Transverse colon (tissue), 4 donors: Measurements from ENCODE around the gene G3BP2. TPM values are rescaled to one million over a fixed set of nuclear protein-coding genes. Genes with fewer than 3 reads are reported as not detected.
"Not testable (repeated sequence)": the region's sequence is repeated elsewhere in the genome, so short reads cannot be mapped to it uniquely, and the experiment has no call there.

Experiments used
- DNase-seq: peaks from one replicate; pipeline ENCODE4 v3.0.0-alpha.2; 2019
- H3K27ac ChIP-seq, 4 donors: fragments of 200-600 bp; sonication (generic); 2 replicates each; pipeline ENCODE4 v1.5.1; 2016 to 2018; ENCODE audit warnings: inconsistent platforms in 4 of 4
- H3K27me3 ChIP-seq: fragments of 200-600 bp; sonication (generic); 2 replicates; pipeline ENCODE4 v1.5.1; 2017; ENCODE audit warnings: inconsistent platforms
- H3K36me3 ChIP-seq, 4 donors: fragments of 200-600 bp; sonication (generic); 2 replicates each; pipeline ENCODE4 v1.5.1; 2017 to 2019; ENCODE audit warnings: inconsistent platforms in 4 of 4
- H3K4me1 ChIP-seq, 4 donors: fragments of 200-600 bp; sonication (generic); 2 replicates each; pipeline ENCODE4 v1.5.1; 2017 to 2020; ENCODE audit warnings: inconsistent platforms in 4 of 4
- H3K4me3 ChIP-seq, 4 donors: fragments of 200-600 bp; sonication (generic); 1 replicate in 1 of 4; 2 replicates in 3 of 4; pipeline versions ENCODE4 v1.5.1 to v1.6.1; 2017 to 2019; ENCODE audit warnings: inconsistent platforms in 4 of 4
- H3K9me3 ChIP-seq, 2 donors: fragments of 200-600 bp; sonication (generic); 2 replicates each; pipeline ENCODE4 v1.5.1; 2017 to 2019; ENCODE audit warnings: inconsistent platforms in 2 of 2
- CTCF ChIP-seq, 5 experiments: fragments of 200-600 bp in 3 of 5; fragments of 450-650 bp in 2 of 5; sonication (generic) in 3 of 5; IDR thresholded peaks; 1 replicate in 2 of 5; 2 replicates in 3 of 5; pipeline ENCODE4 v1.5.1; 2016 to 2017; ENCODE audit warnings: antibody characterized with exemption in 5 of 5, inconsistent platforms in 3 of 5, mild to moderate bottlenecking in 2 of 5, moderate library complexity in 1 of 5
- EP300 ChIP-seq: sonication (generic); formaldehyde crosslinking; IDR thresholded peaks from one replicate; pipeline ENCODE4 v1.6.1; 2017; ENCODE audit warnings: antibody characterized with exemption, low read depth
- POLR2A ChIP-seq: fragments of 450-650 bp; IDR thresholded peaks from one replicate; pipeline ENCODE4 v1.6.1; 2016; ENCODE audit warnings: antibody characterized with exemption, mild to moderate bottlenecking, moderate library complexity
- POLR2AphosphoS5 ChIP-seq, 3 donors: sonication (generic); formaldehyde crosslinking; IDR thresholded peaks; one replicate each; pipeline ENCODE4 v1.6.1; 2016; ENCODE audit warnings: antibody characterized with exemption in 3 of 3
- WGBS, 2 donors: methylation state at CpG; one replicate each; pipeline ENCODE4 v1.1.5; 2018; ENCODE audit warnings: low coverage in 1 of 2; 5-methylcytosine and 5-hydroxymethylcytosine counted together
- in situ Hi-C, 4 donors: fragments of 200-750 bp; cut with MboI; loops; one replicate each; pipeline versions ENCODE4 v1.15.0 to v1.15.1; 2017; ENCODE audit warnings: low sequenced_read_pairs in 3 of 4, low pct_ligation_motif_present in 1 of 4, low pct_unique_long_range_greater_than_20kb in 1 of 4
- intact Hi-C: fragments of 100-400 bp; cut with DNase I; formaldehyde crosslinking; loops from one replicate; pipeline ENCODE4 v1.15.1; 2023; ENCODE audit warnings: low total_unique reads
- total RNA-seq, 4 donors: library from RNA; depleted of rRNA; stranded (reverse); fragments of >200 nt; gene quantifications; one replicate each; pipeline ENCODE4 v1.1.0, GENCODE V29; 2016

Gene G3BP2
- total RNA-seq, 4 donors from 2014 or later, result 50.7 to 110 (median 88.0) TPM

GRCh38 chr4:75672461-75673026, 667 bp downstream of the G3BP2 start:
- in situ Hi-C loops (loop anchor here in 1 of 4 donors (10.0 kb wide), 1 partner anchor 52 kb away; the partner anchor contains the start of gene USO1), intact Hi-C loops (no loop called here)
- no peaks in the 10 kb centered on the region for H3K9me3 ChIP-seq
- no peaks in the 10 kb centered on the region for H3K36me3 ChIP-seq
- WGBS, 2 donors, result 0% methylated on average over 44 of the region's 44 CpGs; no CpG with 5 or more reads in 1 of the 2 donors
- no peak for TF ChIP-seq CTCF (IDR thresholded peaks at IDR 0.05)
- TF ChIP-seq POLR2AphosphoS5 (IDR thresholded peaks at IDR 0.05), result peak in 2 of 3 donors; percentile 33 to 40
- H3K4me1 ChIP-seq, result peaks cover 17 to 62% (median 28%) of the 10 kb centered on the region in 4 donors
- no peaks in the 10 kb centered on the region for H3K27me3 ChIP-seq
- DNase-seq, result peak; percentile 80
- peak overlapping the region; percentile 76 to 98 (median 80) for H3K4me3 ChIP-seq
- peak overlapping the region; percentile 92 to 100 (median 96) for H3K27ac ChIP-seq

- H3K4me3 ChIP-seq, result peak overlapping the region; percentile 76 to 98 (median 80)
- H3K4me1 ChIP-seq, result peaks cover 17 to 65% (median 28%) of the 10 kb centered on the region in 4 donors
- H3K36me3 ChIP-seq, result no peaks in the 10 kb centered on the region
- in situ Hi-C loops, result loop anchor here in 1 of 4 donors (10.0 kb wide), 1 partner anchor 53 kb away; the partner anchor contains the start of gene USO1
- H3K27ac ChIP-seq, result peak overlapping the region; percentile 92 to 100 (median 96)
- WGBS, 2 donors, result 6 to 8% methylated on average over 8 to 10 of the region's 10 CpGs
- intact Hi-C loops, result no loop called here
- TF ChIP-seq EP300 (no peak), POLR2A (no peak), POLR2AphosphoS5 (IDR thresholded peaks at IDR 0.05) (no peak), CTCF (IDR thresholded peaks at IDR 0.05) (no peak)
- no peak for DNase-seq
- no peaks in the 10 kb centered on the region for H3K9me3 ChIP-seq
- H3K27me3 ChIP-seq, result no peaks in the 10 kb centered on the region
Measured at GRCh38 chr4:75671802-75672421, 1.3 kb downstream of the G3BP2 start.

GRCh38 chr4:75668596-75668995, 4.6 kb downstream of the G3BP2 start:
- Histone ChIP-seq H3K27me3 (no peaks in the 10 kb centered on the region), H3K9me3 (no peaks in the 10 kb centered on the region), H3K4me1 (peaks cover 14 to 68% (median 23%) of the 10 kb centered on the region in 4 donors), H3K27ac (no peak overlapping the region), H3K4me3 (no peak overlapping the region), H3K36me3 (no peaks in the 10 kb centered on the region)
- DNase-seq, result no peak
- intact Hi-C loops (no loop called here), in situ Hi-C loops (no loop called here)
- no peak for TF ChIP-seq CTCF (IDR thresholded peaks at IDR 0.05)
- no peak for TF ChIP-seq POLR2AphosphoS5 (IDR thresholded peaks at IDR 0.05)
- no peak for TF ChIP-seq EP300
- TF ChIP-seq POLR2A, result no peak

GRCh38 chr4:75667636-75668035, 5.6 kb downstream of the G3BP2 start:
- H3K27ac ChIP-seq, H3K27me3 ChIP-seq, H3K36me3 ChIP-seq, in situ Hi-C loops, intact Hi-C loops, DNase-seq, H3K4me3 ChIP-seq, H3K9me3 ChIP-seq: not testable (repeated sequence)
- 78 to 90% methylated on average over 6 to 7 of the region's 7 CpGs for WGBS, 2 donors
- peaks cover 14 to 68% (median 23%) of the 10 kb centered on the region in 4 donors for H3K4me1 ChIP-seq
